Fibroblast of lung (primary cell): ENCODE measurements around the gene YIF1B. TPM values are rescaled to one million over a fixed set of nuclear protein-coding genes. Genes with fewer than 3 reads are reported as not detected.

Experiments used
- DNase-seq, 2 donors: peaks; one replicate each; pipeline versions ENCODE4 v3.0.0 to v3.0.0-alpha.2; 2010; ENCODE audit warnings: low read depth in 2 of 2
- H2AFZ ChIP-seq: 2 replicates; pipeline ENCODE4 v1.5.1; 2012; ENCODE audit warnings: low read length, control low read depth, inconsistent platforms
- H3K27ac ChIP-seq: 2 replicates; pipeline ENCODE4 v1.5.1; 2011; ENCODE audit warnings: low read length, control low read depth; ENCODE audit not compliant: insufficient read depth
- H3K27me3 ChIP-seq: 2 replicates; pipeline ENCODE4 v1.5.1; 2011; ENCODE audit warnings: mild to moderate bottlenecking, low read length; ENCODE audit not compliant: control insufficient read depth, insufficient read depth
- H3K36me3 ChIP-seq: 2 replicates; pipeline ENCODE4 v1.5.1; 2011; ENCODE audit warnings: low read length; ENCODE audit not compliant: control insufficient read depth, insufficient read depth
- H3K4me1 ChIP-seq: 2 replicates; pipeline ENCODE4 v1.5.1; 2011; ENCODE audit warnings: low read length; ENCODE audit not compliant: control insufficient read depth, insufficient read depth; ENCODE audit errors: extremely low read depth
- H3K4me2 ChIP-seq: 2 replicates; pipeline ENCODE4 v1.5.1; 2011; ENCODE audit warnings: low read length, control low read depth; ENCODE audit not compliant: insufficient read depth; ENCODE audit errors: extremely low read depth
- H3K4me3 ChIP-seq, 4 experiments: fragments of 200-600 bp in 1 of 4; sonication (generic) in 1 of 4; replicated peaks in 1 of 4; 2 replicates each; pipeline ENCODE4 v1.5.1; 2011 to 2016; ENCODE audit warnings: low read length in 4 of 4, low read depth in 3 of 4, mild to moderate bottlenecking in 3 of 4, control low read depth in 2 of 4, inconsistent platforms in 1 of 4, mixed read lengths in 1 of 4; ENCODE audit not compliant: insufficient read depth in 1 of 4; ENCODE audit errors: control extremely low read depth in 1 of 4
- H3K79me2 ChIP-seq: 2 replicates; pipeline ENCODE4 v1.5.1; 2012; ENCODE audit warnings: mild to moderate bottlenecking, low read length, inconsistent platforms; ENCODE audit not compliant: control insufficient read depth, insufficient read depth
- H3K9ac ChIP-seq: 2 replicates; pipeline ENCODE4 v1.5.1; 2011; ENCODE audit warnings: mild to moderate bottlenecking, low read length, control low read depth; ENCODE audit not compliant: insufficient read depth
- H3K9me3 ChIP-seq: 2 replicates; pipeline ENCODE4 v1.5.1; 2012; ENCODE audit warnings: low read depth, low read length; ENCODE audit not compliant: control insufficient read depth, insufficient read depth
- H4K20me1 ChIP-seq: 2 replicates; pipeline ENCODE4 v1.5.1; 2011; ENCODE audit warnings: low read length; ENCODE audit not compliant: control insufficient read depth, insufficient read depth; ENCODE audit errors: extremely low read depth
- EZH2 ChIP-seq: IDR thresholded peaks from 2 replicates; pipeline ENCODE4 v1.5.1; 2012; ENCODE audit warnings: low read length, control low read depth, mild to moderate bottlenecking; ENCODE audit errors: missing control alignments
- polyA plus RNA-seq, 2 donors: library from polyadenylated mRNA; depleted of rRNA in 1 of 2; stranded (reverse) in 1 of 2; unstranded in 1 of 2; fragments of >200 nt; gene quantifications; 2 replicates each; pipeline ENCODE4 v1.2.1, GENCODE V29; 2011 to 2012; ENCODE audit warnings: missing spikeins in 1 of 2
- total RNA-seq: library from RNA; depleted of rRNA; stranded (reverse); fragments of >200 nt; gene quantifications from 2 replicates; pipeline ENCODE4 v1.2.1, GENCODE V29; 2014
- TF ChIP-seq, protein P1 (sequence below), 2 donors: IDR thresholded peaks in 1 of 2; conservative IDR thresholded peaks in 1 of 2; 1 replicate in 1 of 2; 2 replicates in 1 of 2; pipeline ENCODE4 v1.5.1; 2011 to 2012; ENCODE audit warnings: low read length in 2 of 2, control low read depth in 1 of 2, inconsistent platforms in 1 of 2, low read depth in 1 of 2, mild to moderate bottlenecking in 1 of 2

Gene YIF1B
- total and polyA plus RNA-seq, 2 donors (not counting 1 experiment from before 2014, with no cell fraction given): 73.3 to 96.5 TPM

DNA sequence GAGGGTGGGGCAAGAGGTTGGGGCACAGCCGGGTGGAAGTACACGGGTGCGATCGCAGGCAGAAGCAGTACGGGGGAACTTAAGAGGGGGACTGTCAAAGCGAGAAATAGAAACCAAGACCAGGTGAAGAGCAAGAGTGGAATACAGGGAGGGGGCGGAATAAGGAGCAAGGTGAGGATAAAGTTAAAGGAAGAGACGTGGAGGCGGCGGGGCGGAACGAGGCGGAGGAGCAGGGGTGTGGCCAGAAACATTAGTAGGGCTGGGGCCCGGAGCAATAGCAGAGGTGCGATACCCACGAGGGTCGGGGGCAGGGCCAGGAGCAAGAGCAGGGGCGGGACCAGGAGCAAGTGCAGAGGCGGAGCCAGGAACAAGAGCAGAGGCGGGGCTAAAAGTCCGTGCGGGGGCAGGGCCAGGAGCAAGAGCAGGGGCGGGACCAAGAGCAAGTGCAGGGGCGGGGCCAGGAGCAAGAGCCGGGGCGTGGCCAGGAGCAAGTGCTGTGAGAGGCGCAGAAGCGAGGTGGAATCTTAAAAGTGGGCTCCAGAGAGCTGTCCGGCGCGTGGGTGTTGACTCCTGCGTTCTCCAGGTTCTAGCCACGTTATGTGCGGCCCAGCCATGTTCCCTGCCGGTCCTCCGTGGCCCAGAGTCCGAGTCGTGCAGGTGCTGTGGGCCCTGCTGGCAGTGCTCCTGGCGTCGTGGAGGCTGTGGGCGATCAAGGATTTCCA lies 21.1 kb upstream of the YIF1B start:
- H4K20me1 ChIP-seq: no peaks in the 10 kb centered on the region
- peak overlapping the region; percentile 100 for H3K4me2 ChIP-seq
- no peaks in the 10 kb centered on the region for H3K27me3 ChIP-seq
- H3K4me1 ChIP-seq: peaks cover 2% of the 10 kb centered on the region
- H3K9ac ChIP-seq: no peak overlapping the region
- no peaks in the 10 kb centered on the region for H3K36me3 ChIP-seq
- peak overlapping the region; percentile 84 to 93 (median 92) for H3K4me3 ChIP-seq
- H2AFZ ChIP-seq: peak overlapping the region; percentile 96
- H3K9me3 ChIP-seq: no peaks in the 10 kb centered on the region
- DNase-seq: peak; percentile 86 to 87
- no peaks in the 10 kb centered on the region for H3K79me2 ChIP-seq
- no peak for TF ChIP-seq EZH2
- TF ChIP-seq, protein P1, sequence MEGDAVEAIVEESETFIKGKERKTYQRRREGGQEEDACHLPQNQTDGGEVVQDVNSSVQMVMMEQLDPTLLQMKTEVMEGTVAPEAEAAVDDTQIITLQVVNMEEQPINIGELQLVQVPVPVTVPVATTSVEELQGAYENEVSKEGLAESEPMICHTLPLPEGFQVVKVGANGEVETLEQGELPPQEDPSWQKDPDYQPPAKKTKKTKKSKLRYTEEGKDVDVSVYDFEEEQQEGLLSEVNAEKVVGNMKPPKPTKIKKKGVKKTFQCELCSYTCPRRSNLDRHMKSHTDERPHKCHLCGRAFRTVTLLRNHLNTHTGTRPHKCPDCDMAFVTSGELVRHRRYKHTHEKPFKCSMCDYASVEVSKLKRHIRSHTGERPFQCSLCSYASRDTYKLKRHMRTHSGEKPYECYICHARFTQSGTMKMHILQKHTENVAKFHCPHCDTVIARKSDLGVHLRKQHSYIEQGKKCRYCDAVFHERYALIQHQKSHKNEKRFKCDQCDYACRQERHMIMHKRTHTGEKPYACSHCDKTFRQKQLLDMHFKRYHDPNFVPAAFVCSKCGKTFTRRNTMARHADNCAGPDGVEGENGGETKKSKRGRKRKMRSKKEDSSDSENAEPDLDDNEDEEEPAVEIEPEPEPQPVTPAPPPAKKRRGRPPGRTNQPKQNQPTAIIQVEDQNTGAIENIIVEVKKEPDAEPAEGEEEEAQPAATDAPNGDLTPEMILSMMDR (conservative IDR thresholded peaks at IDR 0.05 in 1 of 2, IDR thresholded peaks at IDR 0.05 in 1 of 2; ENCODE audit: low read depth in 1 of 2, low read length in 2 of 2): no peak
- peak overlapping the region; percentile 69 for H3K27ac ChIP-seq

DNA sequence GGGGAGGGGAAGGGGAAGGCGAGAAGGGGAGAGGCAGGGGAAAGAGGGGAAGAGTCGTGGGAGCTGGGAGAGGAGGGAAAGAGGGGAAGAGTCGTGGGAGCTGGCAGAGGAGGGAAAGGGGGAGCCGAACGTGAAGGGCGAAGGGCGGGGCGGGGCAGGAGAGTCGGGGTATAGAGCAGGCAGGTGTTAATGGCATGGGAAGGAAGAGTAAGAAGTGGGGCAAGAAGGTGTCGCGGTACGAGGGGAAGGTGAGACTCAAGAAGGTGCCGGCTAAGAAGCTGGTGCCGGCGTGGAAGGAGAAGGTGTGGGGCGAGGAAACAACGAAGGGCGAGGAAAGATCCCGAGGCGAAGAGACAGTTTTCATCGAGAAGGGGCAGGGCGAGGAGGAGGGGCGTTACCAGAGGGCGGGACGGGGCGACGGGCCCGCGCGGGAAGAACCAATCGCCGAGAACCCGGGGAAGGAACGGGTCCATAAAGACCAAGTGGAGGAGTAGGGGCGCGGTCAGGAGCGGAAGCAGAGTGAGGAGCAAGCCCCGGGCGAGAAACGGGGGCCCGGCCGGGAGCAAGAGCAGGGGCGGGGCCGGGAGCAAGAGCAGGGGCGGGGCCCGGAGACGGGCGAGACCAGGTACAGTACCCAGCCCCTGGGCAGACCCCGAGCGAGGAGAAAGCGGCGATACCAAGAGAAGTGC lies 20.3 kb upstream of the YIF1B start:
- H3K4me3 ChIP-seq: peak overlapping the region; percentile 84 to 93 (median 92)
- peak overlapping the region; percentile 100 for H3K4me2 ChIP-seq
- peak; percentile 92 to 93 for DNase-seq
- H3K9me3 ChIP-seq: no peaks in the 10 kb centered on the region
- peaks cover 2% of the 10 kb centered on the region for H3K4me1 ChIP-seq
- no peaks in the 10 kb centered on the region for H4K20me1 ChIP-seq
- H2AFZ ChIP-seq: peak overlapping the region; percentile 96
- TF ChIP-seq, protein P1 (conservative IDR thresholded peaks at IDR 0.05 in 1 of 2, IDR thresholded peaks at IDR 0.05 in 1 of 2; ENCODE audit: low read depth in 1 of 2, low read length in 2 of 2): no peak
- TF ChIP-seq EZH2: no peak
- H3K27ac ChIP-seq: peak overlapping the region; percentile 72
- peak overlapping the region; percentile 62 for H3K9ac ChIP-seq
- no peaks in the 10 kb centered on the region for H3K79me2 ChIP-seq
- H3K27me3 ChIP-seq: no peaks in the 10 kb centered on the region
- no peaks in the 10 kb centered on the region for H3K36me3 ChIP-seq

DNA sequence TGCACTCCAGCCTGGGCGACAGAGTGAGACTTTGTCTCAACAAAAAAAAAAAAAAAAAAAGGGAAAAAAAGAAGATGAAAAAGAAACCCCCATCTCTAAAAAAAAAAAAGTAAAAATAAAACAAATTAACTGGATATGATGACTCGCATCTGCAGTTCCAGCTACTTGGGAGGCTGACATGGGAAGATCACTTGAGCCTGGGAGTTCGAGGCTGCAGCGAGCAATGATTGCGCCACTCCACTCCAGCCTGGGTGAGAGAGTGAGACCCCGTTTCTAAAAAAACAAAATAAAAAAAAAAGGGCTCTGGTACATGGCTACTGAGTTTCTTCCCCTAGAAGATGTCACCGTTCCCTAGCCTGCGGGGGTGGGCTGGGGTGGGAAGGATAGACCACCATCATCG lies 17.5 kb upstream of the YIF1B start:
- TF ChIP-seq, protein P1 (conservative IDR thresholded peaks at IDR 0.05 in 1 of 2, IDR thresholded peaks at IDR 0.05 in 1 of 2; ENCODE audit: low read depth in 1 of 2, low read length in 2 of 2): no peak
- TF ChIP-seq EZH2: no peak
- no peak for DNase-seq
- H3K27me3 ChIP-seq: no peaks in the 10 kb centered on the region

More for the DNA sequence above, 17.5 kb upstream of the YIF1B start:
- no peak overlapping the region for H3K27ac ChIP-seq
- H3K4me2 ChIP-seq: no peak overlapping the region
- no peaks in the 10 kb centered on the region for H3K9me3 ChIP-seq
- no peak overlapping the region for H2AFZ ChIP-seq
- H4K20me1 ChIP-seq: no peaks in the 10 kb centered on the region
- H3K36me3 ChIP-seq: no peaks in the 10 kb centered on the region
- peaks cover 2% of the 10 kb centered on the region for H3K4me1 ChIP-seq
- no peak overlapping the region for H3K9ac ChIP-seq
- no peaks in the 10 kb centered on the region for H3K79me2 ChIP-seq
- H3K4me3 ChIP-seq: no peak overlapping the region
